ENCODE measurements around the gene METRNL.

The METRNL gene

GRCh38 chr17:83075270-83075880, 4.0 kb upstream of the METRNL start:
- TF ChIP-seq CTCF (conservative IDR thresholded peaks at IDR 0.05) (no peak), ZFX (IDR thresholded peaks at IDR 0.05) (no peak)

GRCh38 chr17:83076938-83077337, 2.5 kb upstream of the METRNL start:
- H3K27ac ChIP-seq, result no peak overlapping the region
- TF ChIP-seq CTCF (conservative IDR thresholded peaks at IDR 0.05), result peak; percentile 58
- TF ChIP-seq ZFX (IDR thresholded peaks at IDR 0.05), result no peak

More at GRCh38 chr17:83075270-83075880, 4.0 kb upstream of the METRNL start:
- no peak overlapping the region for H3K27ac ChIP-seq

GRCh38 chr17:83077411-83077810, 2.0 kb upstream of the METRNL start:
- TF ChIP-seq ZFX (IDR thresholded peaks at IDR 0.05) (no peak), CTCF (conservative IDR thresholded peaks at IDR 0.05) (no peak)
- H3K27ac ChIP-seq, result no peak overlapping the region

GRCh38 chr17:83077939-83078338, 1.5 kb upstream of the METRNL start:
- TF ChIP-seq ZFX (IDR thresholded peaks at IDR 0.05), result no peak
- TF ChIP-seq CTCF (conservative IDR thresholded peaks at IDR 0.05), result no peak
- H3K27ac ChIP-seq, result no peak overlapping the region

GRCh38 chr17:83078378-83079351, 744 bp upstream of the METRNL start:
- peak overlapping the region; percentile 51 for H3K27ac ChIP-seq
- no peak for TF ChIP-seq CTCF (conservative IDR thresholded peaks at IDR 0.05)
- TF ChIP-seq ZFX (IDR thresholded peaks at IDR 0.05), result no peak

GRCh38 chr17:83079766-83080578, 563 bp downstream of the METRNL start:
- TF ChIP-seq CTCF (conservative IDR thresholded peaks at IDR 0.05), result no peak
- TF ChIP-seq ZFX (IDR thresholded peaks at IDR 0.05), result 0 out of 2 replicates have a peak, but pooled peaks have one; percentile 10
- no peak overlapping the region for H3K27ac ChIP-seq

Measured in C4-2B (cell line).